MM.1S (cell line): ENCODE measurements around the gene CPD.

Experiments
- DNase-seq: peaks from one replicate; pipeline ENCODE4 v3.0.0-alpha.2; 2015
- H2AFZ ChIP-seq: fragments of 300-600 bp; sonication (generic); 2 replicates; pipeline ENCODE4 v1.6.0; 2016; ENCODE audit warnings: antibody characterized with exemption, low read length
- H3F3A ChIP-seq: fragments of 300-600 bp; sonication (generic); 2 replicates; pipeline ENCODE4 v1.6.1; 2016; ENCODE audit warnings: mild to moderate bottlenecking, antibody characterized with exemption, low read length, moderate library complexity, mixed read lengths; ENCODE audit not compliant: insufficient read depth
- H3K27ac ChIP-seq: fragments of 300-600 bp; sonication (generic); 2 replicates; pipeline ENCODE4 v1.5.1; 2016; ENCODE audit warnings: mild to moderate bottlenecking, low read length
- H3K27me3 ChIP-seq: fragments of 300-600 bp; sonication (generic); replicated peaks from 2 replicates; pipeline ENCODE4 v1.6.0; 2016; ENCODE audit warnings: low read length; ENCODE audit not compliant: insufficient read depth
- H3K36me3 ChIP-seq: fragments of 300-600 bp; sonication (generic); replicated peaks from 2 replicates; pipeline ENCODE4 v1.6.1; 2016; ENCODE audit warnings: mild to moderate bottlenecking, low read length, mixed read lengths; ENCODE audit not compliant: insufficient read depth
- H3K4me1 ChIP-seq: fragments of 300-600 bp; sonication (generic); 2 replicates; pipeline ENCODE4 v1.6.1; 2016; ENCODE audit warnings: low read length, mixed read lengths
- H3K4me2 ChIP-seq: fragments of 300-600 bp; sonication (generic); 2 replicates; pipeline ENCODE4 v1.6.0; 2016; ENCODE audit warnings: low read depth, low read length
- H3K4me3 ChIP-seq: fragments of 300-600 bp; sonication (generic); 2 replicates; pipeline ENCODE4 v1.5.1; 2016; ENCODE audit warnings: low read length, mixed read lengths
- H3K79me2 ChIP-seq: fragments of 300-600 bp; sonication (generic); 2 replicates; pipeline ENCODE4 v1.6.1; 2016; ENCODE audit warnings: mixed run types, low read length, mixed read lengths
- H3K9ac ChIP-seq: fragments of 300-600 bp; sonication (generic); 2 replicates; pipeline ENCODE4 v1.6.1; 2016; ENCODE audit warnings: low read length, mixed read lengths
- H3K9me2 ChIP-seq: fragments of 300-600 bp; sonication (generic); replicated peaks from 2 replicates; pipeline ENCODE4 v1.6.1; 2016; ENCODE audit warnings: mild to moderate bottlenecking, low read length, mixed read lengths; ENCODE audit not compliant: insufficient read depth
- H3K9me3 ChIP-seq: fragments of 300-600 bp; sonication (generic); replicated peaks from 2 replicates; pipeline ENCODE4 v1.6.1; 2016; ENCODE audit warnings: mild to moderate bottlenecking, low read length, mixed read lengths; ENCODE audit not compliant: insufficient read depth
- H4K20me1 ChIP-seq: fragments of 300-600 bp; sonication (generic); 2 replicates; pipeline ENCODE4 v1.6.1; 2016; ENCODE audit warnings: mild to moderate bottlenecking, low read length, moderate library complexity, mixed read lengths; ENCODE audit not compliant: insufficient read depth
- EZH2 ChIP-seq: fragments of 300-600 bp; sonication (generic); optimal IDR thresholded peaks from 2 replicates; pipeline ENCODE3; 2017; ENCODE audit warnings: low read depth, mild to moderate bottlenecking, antibody characterized with exemption, low read length, mixed read lengths
- EZH2phosphoT487 ChIP-seq: fragments of 300-600 bp; sonication (generic); IDR thresholded peaks from 2 replicates; pipeline ENCODE4 v1.6.1; 2018; ENCODE audit warnings: antibody characterized with exemption, low read length
- TF ChIP-seq, protein P1 (sequence below): fragments of 300-600 bp; sonication (generic); IDR thresholded peaks from 2 replicates; pipeline ENCODE4 v1.5.1; 2016; ENCODE audit warnings: antibody characterized with exemption, low read length, mixed read lengths

Gene CPD

DNA sequence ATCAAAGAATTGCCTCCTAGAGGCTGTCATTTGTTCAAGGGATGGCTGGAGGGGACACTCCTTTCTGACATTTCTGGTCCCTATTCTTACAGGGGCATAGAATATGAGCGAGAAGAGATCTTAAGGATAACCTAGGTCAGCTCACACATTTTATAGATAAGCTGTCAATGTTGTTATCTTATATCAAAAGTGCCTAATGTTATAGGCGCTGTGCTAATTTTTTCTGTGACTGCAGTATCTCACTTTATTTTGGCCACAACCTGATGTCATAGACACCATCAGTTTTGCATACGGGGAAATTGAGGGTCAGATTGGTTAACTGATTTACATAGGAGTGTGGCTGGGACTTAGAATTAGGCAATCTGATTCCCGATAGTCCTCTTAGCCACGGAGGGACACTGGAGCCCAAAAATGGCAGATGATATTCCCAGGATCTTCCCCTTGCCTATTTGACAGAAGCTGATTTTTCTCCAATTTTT lies 1.2 kb downstream of the CPD start:
- H3K27ac ChIP-seq: no peak overlapping the region
- TF ChIP-seq, protein P1, sequence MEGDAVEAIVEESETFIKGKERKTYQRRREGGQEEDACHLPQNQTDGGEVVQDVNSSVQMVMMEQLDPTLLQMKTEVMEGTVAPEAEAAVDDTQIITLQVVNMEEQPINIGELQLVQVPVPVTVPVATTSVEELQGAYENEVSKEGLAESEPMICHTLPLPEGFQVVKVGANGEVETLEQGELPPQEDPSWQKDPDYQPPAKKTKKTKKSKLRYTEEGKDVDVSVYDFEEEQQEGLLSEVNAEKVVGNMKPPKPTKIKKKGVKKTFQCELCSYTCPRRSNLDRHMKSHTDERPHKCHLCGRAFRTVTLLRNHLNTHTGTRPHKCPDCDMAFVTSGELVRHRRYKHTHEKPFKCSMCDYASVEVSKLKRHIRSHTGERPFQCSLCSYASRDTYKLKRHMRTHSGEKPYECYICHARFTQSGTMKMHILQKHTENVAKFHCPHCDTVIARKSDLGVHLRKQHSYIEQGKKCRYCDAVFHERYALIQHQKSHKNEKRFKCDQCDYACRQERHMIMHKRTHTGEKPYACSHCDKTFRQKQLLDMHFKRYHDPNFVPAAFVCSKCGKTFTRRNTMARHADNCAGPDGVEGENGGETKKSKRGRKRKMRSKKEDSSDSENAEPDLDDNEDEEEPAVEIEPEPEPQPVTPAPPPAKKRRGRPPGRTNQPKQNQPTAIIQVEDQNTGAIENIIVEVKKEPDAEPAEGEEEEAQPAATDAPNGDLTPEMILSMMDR: no peak
- TF ChIP-seq EZH2phosphoT487 (no peak), EZH2 (no peak)
- no peak for DNase-seq

DNA sequence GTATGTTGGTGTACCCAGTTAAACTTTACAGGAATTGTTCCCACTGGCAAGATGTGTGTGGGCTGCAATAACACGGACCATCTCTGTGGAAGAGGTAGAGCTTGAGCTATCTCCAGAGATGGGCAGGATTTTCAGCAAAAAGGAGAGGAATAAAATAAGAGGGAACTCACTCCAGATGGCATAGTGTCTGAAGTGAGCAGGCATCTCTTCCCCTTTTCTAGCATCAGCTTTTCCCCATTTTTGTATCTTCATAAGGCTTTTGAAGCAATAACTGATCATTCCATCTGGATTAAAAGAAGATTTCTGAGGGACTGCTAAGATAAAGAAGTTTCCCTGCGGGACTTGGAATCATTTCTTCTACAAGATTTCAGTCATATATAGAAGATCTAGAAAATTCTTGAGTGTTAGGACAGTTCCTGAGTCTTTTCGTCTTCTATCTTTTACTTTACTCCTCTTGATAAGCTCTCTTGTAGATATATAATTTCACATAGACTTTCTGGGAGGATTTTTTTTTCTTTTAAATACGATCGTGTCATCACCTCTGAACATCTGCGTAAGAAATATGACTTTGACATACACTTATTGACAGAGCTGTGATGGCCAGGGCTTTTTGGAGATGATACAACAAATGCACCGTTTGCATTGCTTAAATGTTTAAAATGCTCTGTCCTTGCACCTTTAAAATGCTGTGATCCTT lies 2.1 kb downstream of the CPD start:
- H3K9ac ChIP-seq: no peak overlapping the region
- H2AFZ ChIP-seq: no peak overlapping the region
- peaks cover 30% of the 10 kb centered on the region for H3K4me1 ChIP-seq
- H3K9me2 ChIP-seq: no peaks in the 10 kb centered on the region
- no peak overlapping the region for H3K27ac ChIP-seq
- H3K4me2 ChIP-seq: peak overlapping the region; percentile 57
- peaks cover 8% of the 10 kb centered on the region; the same call in 1 of the 2 replicates for H3F3A ChIP-seq
- TF ChIP-seq, protein P1: no peak
- no peak for TF ChIP-seq EZH2
- TF ChIP-seq EZH2phosphoT487: no peak
- no peaks in the 10 kb centered on the region for H3K9me3 ChIP-seq
- H3K79me2 ChIP-seq: peaks cover 19% of the 10 kb centered on the region
- no peak for DNase-seq
- H3K4me3 ChIP-seq: no peak overlapping the region
- no peaks in the 10 kb centered on the region for H3K27me3 ChIP-seq
- no peaks in the 10 kb centered on the region for H3K36me3 ChIP-seq
- H4K20me1 ChIP-seq: no peaks in the 10 kb centered on the region

More for the DNA sequence above, 1.2 kb downstream of the CPD start:
- peaks cover 33% of the 10 kb centered on the region for H3K4me1 ChIP-seq
- H3K36me3 ChIP-seq: no peaks in the 10 kb centered on the region
- H3K27me3 ChIP-seq: no peaks in the 10 kb centered on the region
- peak overlapping the region; percentile 60; the same call in 1 of the 2 replicates for H3K9ac ChIP-seq
- no peaks in the 10 kb centered on the region for H3K9me2 ChIP-seq
- H3F3A ChIP-seq: peaks cover 8% of the 10 kb centered on the region; the same call in 1 of the 2 replicates
- peak overlapping the region; percentile 77 for H3K4me3 ChIP-seq
- no peaks in the 10 kb centered on the region for H4K20me1 ChIP-seq
- 0 out of 2 replicates have a peak overlapping the region, but pooled peaks have one; percentile 79 for H2AFZ ChIP-seq
- peaks cover 19% of the 10 kb centered on the region for H3K79me2 ChIP-seq
- H3K4me2 ChIP-seq: peak overlapping the region; percentile 57
- H3K9me3 ChIP-seq: no peaks in the 10 kb centered on the region

DNA sequence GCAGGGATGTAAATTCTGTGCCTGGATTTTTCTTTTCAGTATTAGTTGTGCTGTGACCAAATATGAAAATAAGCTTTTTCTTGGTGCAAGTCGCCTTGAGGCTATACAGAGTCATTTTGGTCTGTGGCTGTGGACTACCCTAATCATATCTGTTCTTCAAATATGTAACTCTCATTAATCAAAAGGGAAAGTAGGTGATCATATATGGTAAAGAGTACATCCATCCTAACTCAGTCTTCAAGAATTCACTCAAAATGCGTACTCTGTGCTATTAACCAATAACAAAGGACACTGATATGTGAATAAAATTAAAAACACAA lies 2.6 kb downstream of the CPD start:
- Histone ChIP-seq H3K9ac (no peak overlapping the region), H3K36me3 (no peaks in the 10 kb centered on the region), H3K79me2 (peaks cover 19% of the 10 kb centered on the region), H3K4me2 (no peak overlapping the region), H4K20me1 (no peaks in the 10 kb centered on the region), H3K4me1 (peaks cover 25% of the 10 kb centered on the region), H3K9me3 (no peaks in the 10 kb centered on the region), H3K9me2 (no peaks in the 10 kb centered on the region), H3K27me3 (no peaks in the 10 kb centered on the region), H3F3A (peaks cover 6% of the 10 kb centered on the region; the same call in 1 of the 2 replicates), H3K27ac (no peak overlapping the region), H2AFZ (no peak overlapping the region), H3K4me3 (no peak overlapping the region)
- TF ChIP-seq EZH2 (no peak), EZH2phosphoT487 (no peak)
- TF ChIP-seq, protein P1: no peak
- no peak for DNase-seq
